ENCODE measurements around the gene CAPN14. TPM values are rescaled to one million over a fixed set of nuclear protein-coding genes. Genes with fewer than 3 reads are reported as not detected.

CAPN14 gene
- total RNA-seq, 1 donor from 2014 or later = not detected

GRCh38 chr2:31240381-31241365, 23.4 kb upstream of the CAPN14 start:
- peak in 1 of 2 donors; percentile 62 for DNase-seq (ENCODE audit: low spot score in 2 of 2)
- Histone ChIP-seq H3K4me3 (peak overlapping the region; percentile 12 to 28), H3K36me3 (peaks cover 5 to 13% of the 10 kb centered on the region in 2 donors), H3K4me1 (peaks cover 21 to 40% of the 10 kb centered on the region in 2 donors), H3K27me3 (no peaks in the 10 kb centered on the region), H3K9me3 (no peaks in the 10 kb centered on the region), H3K27ac (peak overlapping the region; percentile 95 to 99)
- intact Hi-C loops (cut with DNase I) = loop anchor here (1.0 kb wide), 1 partner anchor 54 kb away; no protein-coding TSS in a partner anchor
- no peak for TF ChIP-seq CTCF (IDR thresholded peaks at IDR 0.05)

GRCh38 chr2:31239593-31240177, 22.4 kb upstream of the CAPN14 start:
- Histone ChIP-seq H3K4me1 (peaks cover 26 to 46% of the 10 kb centered on the region in 2 donors), H3K27me3 (no peaks in the 10 kb centered on the region), H3K36me3 (peaks cover 5 to 7% of the 10 kb centered on the region in 2 donors), H3K9me3 (no peaks in the 10 kb centered on the region), H3K4me3 (peak overlapping the region; percentile 8 to 30), H3K27ac (peak overlapping the region; percentile 95 to 99)
- DNase-seq (ENCODE audit: low spot score in 2 of 2) = peak; percentile 60 to 92
- intact Hi-C loops (cut with DNase I) = loop anchor here (1.0 to 2.0 kb wide), 3 partner anchors 29 to 1093 kb away; partner anchors contain the start of gene YPEL5
- TF ChIP-seq CTCF (IDR thresholded peaks at IDR 0.05) = no peak

- TF ChIP-seq CTCF (IDR thresholded peaks at IDR 0.05) = no peak
- DNase-seq (ENCODE audit: low spot score in 2 of 2) = peak in 1 of 2 donors; percentile 62
- Histone ChIP-seq H3K9me3 (no peaks in the 10 kb centered on the region), H3K27me3 (no peaks in the 10 kb centered on the region), H3K36me3 (peaks cover 0 to under 1% of the 10 kb centered on the region in 2 donors), H3K27ac (peak overlapping the region; percentile 95 to 99), H3K4me1 (peaks cover 26 to 49% of the 10 kb centered on the region in 2 donors), H3K4me3 (peak overlapping the region; percentile 8 to 35)
- intact Hi-C loops (cut with DNase I) = loop anchor here (2.0 kb wide), 2 partner anchors 30 to 1092 kb away; partner anchors contain the start of gene YPEL5
Observed at GRCh38 chr2:31238906-31239592, 21.7 kb upstream of the CAPN14 start.

GRCh38 chr2:31238126-31238905, 21.0 kb upstream of the CAPN14 start:
- Histone ChIP-seq H3K4me1 (peaks cover 26 to 53% of the 10 kb centered on the region in 2 donors), H3K27ac (peak overlapping the region; percentile 95 to 99), H3K4me3 (peak overlapping the region; percentile 1 to 35), H3K27me3 (no peaks in the 10 kb centered on the region), H3K9me3 (no peaks in the 10 kb centered on the region), H3K36me3 (no peaks in the 10 kb centered on the region)
- TF ChIP-seq CTCF (IDR thresholded peaks at IDR 0.05) = no peak
- intact Hi-C loops (cut with DNase I) = loop anchor here (2.0 kb wide), 2 partner anchors 30 to 1092 kb away; partner anchors contain the start of gene YPEL5
- DNase-seq (ENCODE audit: low spot score in 2 of 2) = peak in 1 of 2 donors; percentile 61

Measured in ascending aorta (tissue), 2 donors.